Measurements from ENCODE around the gene DAPK1. TPM values are rescaled to one million over a fixed set of nuclear protein-coding genes. Genes with fewer than 3 reads are reported as not detected.

DAPK1 gene
- polyA plus RNA-seq, 2 of the 4 experiments (the other 2 are of a cell fraction), result 55.2 to 67.2 TPM

GRCh38 chr9:87464110-87464991 lies 33.3 kb upstream of the DAPK1 start:
- Histone ChIP-seq H3K9me3 (no peaks in the 10 kb centered on the region), H3K4me1 (peaks cover 9% of the 10 kb centered on the region; the same call in 2 of the 3 replicates), H3K27ac (no peak overlapping the region), H3K4me2 (0 out of 3 replicates have a peak overlapping the region, but pooled peaks have one; percentile 3), H3K4me3 (no peak overlapping the region)
- ATAC-seq (no peak), DNase-seq (ENCODE audit: low read depth in 1 of 2, low spot score in 1 of 2) (no peak), FAIRE-seq (no peak)
- 68% methylated on average over 7 of the region's 7 CpGs for WGBS (ENCODE audit: missing lambda C conversion rate)
- TF ChIP-seq FOXS1 (CRISPR knock-in tag; IDR thresholded peaks at IDR 0.05) (no peak), TFCP2L1 (CRISPR knock-in tag; IDR thresholded peaks at IDR 0.05) (no peak), MAZ (IDR thresholded peaks at IDR 0.05; ENCODE audit: borderline replicate concordance, low read depth, low read length) (no peak), CBX2 (IDR thresholded peaks at IDR 0.05; ENCODE audit: borderline replicate concordance, low read depth) (no peak), EP300 (IDR thresholded peaks at IDR 0.05) (no peak), FOSB (CRISPR knock-in tag; IDR thresholded peaks at IDR 0.05) (no peak), NFE2L2 (conservative IDR thresholded peaks at IDR 0.05; ENCODE audit: low read length) (no peak)
- CTCF ChIA-PET, result interaction anchor here (0.9 to 1.2 kb wide), 2 partner anchors 21 to 33 kb away, joined by 3 to 4 read pairs; partner anchors contain the start of gene DAPK1
- POLR2A ChIA-PET, result no interaction called here

GRCh38 chr9:87464992-87465378 lies 32.7 kb upstream of the DAPK1 start:
- Histone ChIP-seq H3K4me2 (no peak overlapping the region), H3K4me3 (no peak overlapping the region), H3K4me1 (peaks cover 9% of the 10 kb centered on the region; the same call in 2 of the 3 replicates), H3K9me3 (no peaks in the 10 kb centered on the region), H3K27ac (no peak overlapping the region)
- TF ChIP-seq FOSL2 (IDR thresholded peaks at IDR 0.05), result no peak
- no peak for TF ChIP-seq FOSL2 (CRISPR knock-in tag; IDR thresholded peaks at IDR 0.05)
- TF ChIP-seq HES2 (IDR thresholded peaks at IDR 0.05), result no peak
- TF ChIP-seq, protein P1, sequence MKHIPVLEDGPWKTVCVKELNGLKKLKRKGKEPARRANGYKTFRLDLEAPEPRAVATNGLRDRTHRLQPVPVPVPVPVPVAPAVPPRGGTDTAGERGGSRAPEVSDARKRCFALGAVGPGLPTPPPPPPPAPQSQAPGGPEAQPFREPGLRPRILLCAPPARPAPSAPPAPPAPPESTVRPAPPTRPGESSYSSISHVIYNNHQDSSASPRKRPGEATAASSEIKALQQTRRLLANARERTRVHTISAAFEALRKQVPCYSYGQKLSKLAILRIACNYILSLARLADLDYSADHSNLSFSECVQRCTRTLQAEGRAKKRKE (CRISPR knock-in tag; IDR thresholded peaks at IDR 0.05; ENCODE audit: low read depth), result no peak
- no peak for TF ChIP-seq MYC (IDR thresholded peaks at IDR 0.05; ENCODE audit: borderline replicate concordance, low read length)
- no peak for TF ChIP-seq HDAC2 (IDR thresholded peaks at IDR 0.05)
- no peak for TF ChIP-seq ZSCAN20 (CRISPR knock-in tag; IDR thresholded peaks at IDR 0.05)
- TF ChIP-seq HMGXB4 (CRISPR knock-in tag; IDR thresholded peaks at IDR 0.05; ENCODE audit: borderline replicate concordance), result no peak
- no peak for TF ChIP-seq CTCF (IDR thresholded peaks at IDR 0.05)
- no peak for TF ChIP-seq EP300 (IDR thresholded peaks at IDR 0.05)
- TF ChIP-seq ZNF302 (CRISPR knock-in tag; IDR thresholded peaks at IDR 0.05), result no peak
- no peak for TF ChIP-seq ESRRA (IDR thresholded peaks at IDR 0.05; ENCODE audit: borderline replicate concordance, low read length)
- no peak for TF ChIP-seq PBX3 (IDR thresholded peaks at IDR 0.05)
- FAIRE-seq (no peak), DNase-seq (ENCODE audit: low read depth in 1 of 2, low spot score in 1 of 2) (no peak), ATAC-seq (no peak)
- POLR2A ChIA-PET, result no interaction called here
- WGBS (ENCODE audit: missing lambda C conversion rate), result 100% methylated on average over 1 of the region's 1 CpG
- CTCF ChIA-PET, result interaction anchor here (1.2 to 1.7 kb wide), 2 partner anchors 21 to 32 kb away, joined by 3 to 6 read pairs; partner anchors contain the start of gene DAPK1

All from A549 (cell line).